GM19468 (cell line): ENCODE measurements around the gene D2HGDH.

Experiments used
- ATAC-seq: cut with Tn5 transposase; IDR thresholded peaks from one replicate; pipeline ENCODE4 v1.9.1; 2021; ENCODE audit warnings: mild to moderate bottlenecking, moderate library complexity, moderate number of reproducible peaks; ENCODE audit not compliant: unreplicated experiment; ENCODE audit errors: extremely low read depth

The D2HGDH gene

DNA sequence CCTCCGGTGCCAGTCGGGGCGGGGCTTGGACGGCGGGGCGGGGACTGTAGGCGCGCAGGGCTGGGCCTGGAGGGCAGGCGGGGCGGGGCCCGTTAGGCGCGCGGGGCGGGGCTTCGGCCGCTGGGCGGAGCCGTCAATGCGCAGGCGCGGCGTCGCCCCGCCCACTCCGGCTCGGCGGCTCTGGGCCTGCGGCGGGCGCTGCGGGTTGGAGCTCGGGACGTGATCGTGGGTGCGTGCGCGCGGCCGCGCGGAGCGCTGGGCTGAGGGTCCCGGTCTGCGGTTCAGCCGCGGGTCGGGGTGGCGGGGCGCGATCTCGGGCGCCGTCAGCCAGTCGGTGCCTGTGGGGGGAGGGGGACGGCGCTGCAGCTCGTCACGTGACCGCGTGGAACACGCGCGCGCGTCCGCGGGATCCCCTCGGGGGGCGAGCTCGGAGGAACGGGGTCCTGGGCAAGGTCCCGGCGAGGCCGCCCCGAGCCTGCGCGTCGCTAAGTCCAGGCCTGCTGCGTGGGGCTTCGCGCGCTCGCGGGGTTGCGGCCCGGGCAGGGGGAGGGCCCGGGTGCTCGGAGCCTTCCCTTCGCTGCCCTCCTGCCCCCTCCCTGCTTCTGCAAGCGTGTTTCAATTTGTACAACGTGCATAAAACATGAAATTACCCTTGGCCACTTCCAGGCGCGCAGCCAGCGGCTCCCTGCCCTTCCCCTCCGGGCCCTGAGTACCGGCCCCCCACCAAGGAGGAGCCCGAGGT lies at the start of gene D2HGDH:
TSS of gene D2HGDH (plus strand) at position 164 of the 742 bp plus-strand sequence. CDS start 595 bp downstream, outside the sequence.
- peak; percentile 33 for ATAC-seq

DNA sequence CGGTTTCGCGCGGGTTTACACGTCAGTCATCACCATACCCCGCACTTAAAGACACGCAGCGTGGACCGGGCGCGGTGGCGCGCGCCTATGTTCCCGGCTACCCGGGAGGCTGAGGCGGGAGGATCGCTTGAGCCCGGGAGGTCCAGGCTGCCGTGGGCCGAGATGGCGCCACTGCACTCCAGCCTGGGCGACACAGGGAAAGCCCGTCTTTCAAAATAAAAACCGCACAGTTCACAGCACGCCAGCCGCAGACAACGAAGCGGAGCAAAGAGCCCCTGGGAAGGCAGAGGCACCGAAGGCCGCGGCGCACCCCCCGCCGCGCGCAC lies 48.1 kb upstream of the D2HGDH start:
- no peak for ATAC-seq

DNA sequence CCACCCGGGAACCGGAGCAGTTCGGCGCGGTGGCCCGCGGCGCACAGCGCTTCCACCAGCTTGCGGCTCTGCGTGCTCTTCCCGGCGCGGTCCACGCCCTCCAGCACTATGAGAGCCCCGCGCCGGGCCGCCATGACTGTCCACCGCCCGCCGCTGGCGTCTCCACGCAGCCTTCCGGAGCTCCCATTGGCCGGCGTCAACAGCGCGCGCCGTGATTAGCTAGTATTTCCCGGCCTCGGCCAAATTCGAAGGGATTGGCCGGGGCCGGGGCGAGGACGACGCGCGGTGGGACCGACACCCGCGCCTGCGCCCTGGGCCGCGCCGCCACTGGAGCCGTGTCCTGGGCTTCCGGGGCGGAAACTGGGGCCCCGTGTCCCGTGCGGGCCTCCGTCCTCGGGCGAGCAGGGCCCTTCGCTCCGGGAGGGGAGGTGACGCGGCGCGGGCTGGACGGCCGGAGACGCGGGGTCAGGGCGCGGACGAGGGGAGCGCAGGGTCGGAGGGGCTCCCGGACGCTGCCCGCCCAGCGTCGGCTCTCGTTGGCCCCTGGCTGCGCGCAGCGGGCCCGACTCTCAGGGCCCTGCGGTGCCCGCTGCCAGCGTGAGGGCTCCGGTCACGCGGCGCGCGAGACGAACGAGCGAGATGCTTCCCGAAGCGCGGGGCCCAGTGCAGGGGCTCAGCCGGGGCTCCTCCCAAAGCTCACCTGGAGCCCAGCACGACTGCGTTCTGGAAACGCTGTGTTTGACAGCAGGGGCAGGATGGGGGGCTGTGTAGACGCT lies 47.6 kb upstream of the D2HGDH start, which contains the start of gene DTYMK:
TSS of gene DTYMK (minus strand) at position 166 of the 776 bp plus-strand sequence. CDS start at position 134, 32 bp downstream.
- peak; percentile 90 for ATAC-seq

DNA sequence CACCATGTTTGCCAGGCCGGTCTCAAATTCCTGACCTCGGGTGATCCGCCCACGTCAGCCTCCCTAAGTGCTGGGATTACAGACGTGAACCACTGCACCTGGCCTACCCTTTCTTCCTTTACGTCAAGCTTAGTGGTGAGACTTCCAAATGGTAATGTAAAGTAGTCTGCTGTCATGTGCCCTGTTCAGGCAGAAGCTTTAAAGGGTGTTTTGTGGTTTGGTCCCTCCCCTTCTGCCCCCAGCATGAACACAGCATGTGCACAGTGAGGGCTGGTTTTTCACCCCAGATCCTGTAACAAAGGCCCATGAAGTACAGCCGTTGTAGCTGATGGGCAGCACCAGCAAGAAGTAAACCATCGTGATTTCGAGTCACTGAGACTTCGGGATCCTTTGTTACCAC lies 45.1 kb upstream of the D2HGDH start:
- no peak for ATAC-seq

DNA sequence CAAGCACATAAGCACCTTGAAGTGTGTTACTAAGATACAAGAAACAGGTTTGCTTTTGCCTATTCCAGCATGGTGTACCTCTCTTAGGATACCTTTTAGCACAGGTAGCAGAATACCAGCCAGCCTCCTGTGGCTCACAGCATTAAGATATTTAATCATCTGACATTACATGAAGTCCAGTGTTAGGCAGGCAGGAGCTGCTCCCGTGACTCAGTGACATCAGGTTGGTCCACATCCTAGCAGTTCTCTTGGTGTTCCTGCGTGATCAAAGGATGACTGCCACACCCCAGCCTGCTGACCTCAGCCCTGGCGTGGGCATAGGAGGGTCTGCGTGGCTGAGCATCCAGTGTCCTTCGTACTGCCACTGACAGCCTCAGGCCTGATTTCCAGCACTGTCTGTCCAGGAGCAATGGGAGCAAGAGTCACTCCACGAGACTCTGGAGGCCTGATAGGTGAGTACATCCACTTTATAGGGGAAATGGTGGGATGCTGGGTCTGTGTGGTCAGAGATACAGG lies 44.2 kb upstream of the D2HGDH start:
- no peak for ATAC-seq

DNA sequence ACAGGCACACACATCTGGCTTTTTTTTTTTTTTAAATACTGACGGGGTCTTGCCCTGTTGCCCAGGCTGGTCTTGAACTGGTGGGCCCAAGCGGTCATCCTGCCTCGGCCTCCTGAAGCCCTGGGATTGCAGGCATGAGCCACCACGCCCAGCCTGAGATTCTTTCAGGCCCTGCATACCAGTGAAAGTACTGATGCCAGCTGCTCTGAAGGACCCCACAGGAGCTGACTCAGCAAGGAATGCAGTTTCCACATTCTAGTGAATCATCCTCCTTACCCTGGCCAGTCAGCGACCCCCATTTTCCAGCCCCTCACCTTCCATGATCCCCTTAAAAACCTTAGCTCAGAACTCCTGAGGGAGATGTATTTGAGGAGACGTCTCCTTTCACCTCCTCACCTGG lies 42.0 kb upstream of the D2HGDH start:
- no peak for ATAC-seq

DNA sequence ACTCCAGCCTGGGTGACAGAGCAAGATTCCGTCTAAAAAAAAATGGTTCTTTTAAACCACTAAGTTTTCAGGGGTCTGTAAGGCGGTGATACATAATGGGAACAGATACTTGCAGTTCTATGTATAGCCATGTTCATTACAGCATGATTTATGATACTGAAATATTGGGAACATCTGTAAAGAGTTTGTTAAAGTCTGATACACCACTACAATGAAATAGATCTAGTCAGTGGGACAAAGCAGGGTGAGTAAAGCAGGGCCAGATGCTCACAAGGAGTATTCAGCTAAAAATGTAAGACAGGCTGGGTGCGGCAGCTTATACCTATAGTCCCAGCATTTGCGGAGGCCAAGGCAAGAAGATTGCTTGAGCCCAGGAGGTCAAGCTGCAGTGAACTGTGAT lies 38.8 kb upstream of the D2HGDH start:
- no peak for ATAC-seq

DNA sequence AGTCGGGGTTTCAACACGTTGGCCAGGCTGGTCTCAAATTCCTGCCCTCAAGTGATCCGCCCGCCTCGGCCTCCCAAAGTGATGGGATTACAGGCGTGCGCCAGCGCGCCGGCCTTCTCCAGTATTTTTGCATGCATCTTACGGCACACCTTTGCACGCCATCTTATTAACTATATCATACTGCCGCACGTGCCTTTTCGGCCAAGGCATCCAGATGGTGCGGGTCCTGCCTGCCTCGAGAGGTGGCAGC lies 33.4 kb upstream of the D2HGDH start:
- peak; percentile 2 for ATAC-seq

DNA sequence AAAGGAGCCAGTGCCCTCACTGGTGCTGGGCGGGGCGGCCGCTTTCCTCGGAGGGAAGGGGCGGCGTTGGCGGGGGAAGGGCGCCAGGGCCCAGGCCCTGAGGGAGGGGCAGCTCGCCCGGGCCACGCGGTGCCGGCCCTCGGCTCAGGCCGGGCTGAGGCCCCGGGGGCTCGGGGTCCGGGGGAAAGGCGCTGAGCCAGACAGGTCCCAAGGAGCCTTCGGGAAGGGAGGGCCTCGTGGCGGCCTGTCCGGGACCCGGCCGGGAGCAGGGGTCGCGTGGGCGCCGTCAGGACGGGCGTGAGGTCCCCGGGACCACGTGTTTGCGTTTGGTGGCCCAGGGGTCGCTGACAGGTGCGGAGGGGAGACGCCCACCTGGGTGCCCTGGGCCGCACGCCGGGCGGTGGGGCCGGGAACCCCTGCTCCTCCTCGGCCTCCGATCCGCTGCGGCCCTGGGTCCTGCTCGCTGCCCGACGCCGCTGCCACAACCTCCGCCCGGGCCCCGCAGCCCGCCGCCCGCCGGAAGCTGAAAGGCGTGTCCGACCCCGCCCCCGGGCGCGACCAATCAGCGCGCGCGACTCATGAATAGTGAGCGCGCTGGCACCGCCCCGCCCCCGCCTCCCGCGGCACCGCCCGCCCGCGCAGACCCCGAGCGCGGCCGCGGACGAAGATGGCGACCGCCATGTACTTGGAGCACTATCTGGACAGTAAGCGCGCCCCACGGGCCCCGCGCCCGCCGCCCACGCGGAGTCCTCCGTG lies 32.9 kb upstream of the D2HGDH start, which contains the start of gene ING5:
TSS of gene ING5 (plus strand) at position 641 of the 756 bp plus-strand sequence. CDS start at position 668, 27 bp downstream.
- peak; percentile 41 for ATAC-seq

DNA sequence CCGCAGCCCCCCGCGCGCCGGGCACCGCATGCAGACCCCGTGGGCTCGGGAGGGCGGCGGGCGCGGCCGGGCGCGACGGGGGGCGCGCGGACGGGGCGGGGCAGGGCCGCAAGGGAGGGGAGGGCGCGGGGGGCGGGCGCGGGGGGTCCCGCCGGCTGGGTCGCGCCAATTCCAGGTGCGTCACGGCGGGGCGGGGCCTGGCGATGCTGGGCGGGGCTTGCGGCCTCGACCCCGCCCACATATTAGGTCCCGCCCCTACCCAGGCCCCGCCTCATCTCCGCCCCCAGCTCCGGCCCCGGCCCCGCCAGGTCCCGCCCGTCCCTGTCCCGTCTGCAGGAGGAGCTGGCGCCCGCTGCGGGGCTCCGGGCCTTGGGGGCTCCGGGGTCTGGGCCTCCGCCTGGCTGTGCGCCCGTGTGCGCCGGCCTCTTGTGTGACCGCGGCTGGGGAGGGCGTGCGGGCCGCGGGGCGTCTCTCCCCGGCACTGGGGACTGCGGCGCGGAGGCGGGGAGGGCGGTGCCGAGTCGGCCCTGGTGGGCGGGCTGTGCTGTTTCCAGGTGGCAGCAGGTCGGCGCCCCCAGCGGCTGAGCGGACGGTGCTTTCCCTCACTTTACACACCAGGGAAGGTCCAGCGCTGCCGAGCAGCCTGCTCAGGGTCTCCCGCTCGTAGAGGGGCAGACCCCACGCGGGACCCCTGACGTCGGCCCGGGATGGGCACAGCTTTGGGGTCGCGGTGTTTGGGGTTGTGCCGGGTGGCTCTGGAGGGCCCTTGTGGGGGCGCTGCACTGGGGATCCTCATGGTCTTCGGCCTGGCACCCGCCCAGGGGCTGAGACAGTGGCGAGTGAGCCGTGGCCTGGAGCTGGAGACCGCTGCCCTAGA lies 32.0 kb upstream of the D2HGDH start:
- ATAC-seq = peak; percentile 59

DNA sequence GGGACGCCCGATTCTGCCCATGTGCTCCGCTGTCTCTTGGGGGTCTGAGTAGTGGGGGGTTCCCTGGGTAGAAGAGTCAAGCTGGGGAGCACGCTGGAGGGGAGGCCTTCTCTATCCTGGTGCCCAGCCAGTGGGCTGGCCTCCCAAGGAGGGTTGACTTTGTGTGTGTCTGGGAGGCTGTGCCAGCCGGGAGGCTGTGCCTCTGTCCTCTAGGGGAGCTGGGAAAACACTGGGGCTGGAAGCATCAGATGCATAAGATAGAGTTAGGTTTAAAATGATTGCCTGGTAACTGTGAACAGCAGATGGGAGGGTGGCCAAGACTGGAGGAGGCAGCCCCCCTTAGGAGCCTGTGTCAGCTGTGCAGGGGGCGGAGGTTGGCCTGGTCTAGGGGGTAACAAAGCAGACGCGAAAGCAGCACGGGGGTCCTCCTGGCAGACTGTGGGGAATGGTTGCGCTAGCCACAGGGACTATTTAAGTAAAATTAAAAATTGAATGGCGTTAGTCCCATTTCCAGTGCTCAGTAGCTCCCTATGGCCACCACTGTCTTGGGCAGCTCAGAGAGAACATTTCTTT lies 31.3 kb upstream of the D2HGDH start:
- no peak for ATAC-seq

DNA sequence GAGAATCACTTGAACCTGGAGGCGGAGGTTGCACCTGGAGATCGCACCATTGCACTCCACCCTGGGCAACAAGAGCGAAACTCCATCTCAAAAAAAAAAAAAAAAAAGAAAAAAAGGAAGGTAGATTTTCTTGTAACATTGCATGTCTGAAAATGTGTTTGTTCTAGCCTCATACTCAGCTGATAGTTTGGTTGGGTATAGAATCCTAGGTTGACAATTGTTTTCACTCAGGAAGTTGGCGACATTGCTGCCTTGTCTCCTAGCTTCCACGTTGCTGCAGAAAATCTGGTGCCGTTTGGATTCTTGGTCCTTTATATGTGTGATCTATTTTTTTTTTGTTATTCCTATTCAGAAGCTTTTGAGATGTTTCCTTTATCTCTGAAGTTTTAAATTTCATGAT lies 27.9 kb upstream of the D2HGDH start:
- no peak for ATAC-seq

DNA sequence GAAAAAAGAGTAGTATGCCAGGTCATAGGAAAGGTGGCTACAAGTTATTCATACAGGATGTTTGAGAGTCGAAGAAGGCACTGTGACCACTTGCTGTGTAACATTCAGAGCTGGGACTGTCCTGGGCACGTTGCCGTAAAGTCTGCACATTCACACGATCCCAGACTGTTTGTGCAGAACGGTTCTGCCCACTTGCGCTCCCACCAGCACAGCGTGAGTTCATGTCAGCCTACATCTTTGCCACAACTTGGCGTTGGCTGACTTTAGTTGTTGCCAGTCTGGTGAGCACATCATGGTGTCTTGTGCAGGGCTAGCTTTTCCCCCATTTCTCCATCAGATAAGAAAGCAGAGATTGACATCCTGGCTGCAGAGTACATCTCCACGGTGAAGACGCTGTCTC lies 25.6 kb upstream of the D2HGDH start:
- ATAC-seq = no peak

DNA sequence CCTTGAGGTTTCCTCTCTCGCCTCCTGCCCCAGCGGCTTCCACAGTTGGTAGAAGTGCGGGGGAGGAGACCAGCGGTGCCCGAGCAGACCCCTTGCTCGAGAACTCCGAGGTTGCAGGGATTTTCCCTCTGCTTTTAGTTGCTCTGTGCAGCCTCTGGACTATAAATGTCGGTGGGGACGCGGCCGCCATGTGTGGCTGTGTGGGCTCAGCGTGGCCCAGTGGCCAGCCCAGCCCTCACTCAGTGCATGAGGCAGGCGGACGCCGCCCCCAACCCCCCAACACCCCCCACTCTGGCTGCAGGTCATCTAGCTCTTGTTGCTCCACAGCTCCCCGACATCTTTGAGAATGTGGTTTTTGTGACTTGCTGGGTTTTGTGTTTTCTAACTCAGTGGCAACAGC lies 15.3 kb upstream of the D2HGDH start:
- ATAC-seq = no peak

DNA sequence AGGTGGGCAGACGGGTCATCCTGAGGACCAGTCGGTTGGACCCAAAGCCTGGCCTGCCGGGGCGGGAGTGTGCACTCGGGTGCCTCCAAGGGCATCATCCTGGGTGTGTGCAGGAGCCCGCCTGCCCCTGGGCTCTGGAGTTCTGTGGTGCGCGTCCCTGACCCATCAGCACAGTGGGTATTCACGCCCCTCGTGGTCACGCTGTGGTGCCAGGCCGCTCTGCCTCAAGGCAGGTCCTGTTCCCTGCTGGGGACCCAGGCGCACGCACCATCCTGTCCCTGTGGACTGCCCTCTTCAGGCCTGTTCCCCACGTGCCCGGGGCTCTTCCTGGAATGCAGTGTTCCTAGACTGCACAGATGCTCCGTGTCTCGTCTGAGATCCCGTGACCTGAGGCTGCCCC lies 14.3 kb upstream of the D2HGDH start:
- no peak for ATAC-seq

DNA sequence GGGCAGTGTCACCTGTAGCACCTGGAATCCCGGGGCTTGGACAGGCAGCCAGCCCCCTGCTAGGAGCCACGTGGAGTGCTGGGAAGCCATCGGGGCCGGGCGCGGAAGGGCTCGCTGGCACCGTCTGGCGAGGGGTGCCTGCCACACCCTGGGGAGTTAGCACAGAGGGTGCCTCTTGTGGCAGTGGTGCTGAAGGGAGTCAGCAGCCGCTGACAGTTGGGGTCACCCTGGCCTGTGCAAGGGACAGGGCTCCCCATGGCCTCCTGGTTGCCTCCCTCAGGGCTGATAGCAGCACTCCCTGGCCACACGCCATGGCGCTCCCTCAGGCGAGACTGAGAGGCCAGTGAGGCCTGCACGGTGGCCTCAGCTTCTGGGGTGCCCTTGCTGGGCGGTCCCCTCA lies 13.9 kb upstream of the D2HGDH start:
- ATAC-seq = no peak

DNA sequence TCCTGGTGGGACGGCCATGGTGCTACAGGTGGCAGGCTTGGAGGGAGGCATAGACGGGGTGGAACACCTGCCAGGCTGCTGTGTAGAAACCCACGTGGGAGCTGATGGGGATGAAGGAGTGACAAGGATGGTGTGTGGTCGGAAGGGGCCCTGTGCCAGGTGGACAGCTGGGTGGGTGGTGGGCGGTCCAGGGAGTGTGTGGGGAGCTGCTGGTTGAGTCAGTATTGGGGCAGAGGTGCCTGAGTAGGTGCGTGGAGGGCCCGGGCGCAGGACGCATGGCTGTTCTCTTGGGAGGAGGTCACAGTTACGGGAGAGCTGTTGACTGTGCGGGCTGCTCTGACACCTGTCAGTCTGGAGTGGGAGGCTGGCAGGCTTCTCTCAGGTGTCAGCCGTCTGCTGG lies 12.6 kb upstream of the D2HGDH start:
- no peak for ATAC-seq

DNA sequence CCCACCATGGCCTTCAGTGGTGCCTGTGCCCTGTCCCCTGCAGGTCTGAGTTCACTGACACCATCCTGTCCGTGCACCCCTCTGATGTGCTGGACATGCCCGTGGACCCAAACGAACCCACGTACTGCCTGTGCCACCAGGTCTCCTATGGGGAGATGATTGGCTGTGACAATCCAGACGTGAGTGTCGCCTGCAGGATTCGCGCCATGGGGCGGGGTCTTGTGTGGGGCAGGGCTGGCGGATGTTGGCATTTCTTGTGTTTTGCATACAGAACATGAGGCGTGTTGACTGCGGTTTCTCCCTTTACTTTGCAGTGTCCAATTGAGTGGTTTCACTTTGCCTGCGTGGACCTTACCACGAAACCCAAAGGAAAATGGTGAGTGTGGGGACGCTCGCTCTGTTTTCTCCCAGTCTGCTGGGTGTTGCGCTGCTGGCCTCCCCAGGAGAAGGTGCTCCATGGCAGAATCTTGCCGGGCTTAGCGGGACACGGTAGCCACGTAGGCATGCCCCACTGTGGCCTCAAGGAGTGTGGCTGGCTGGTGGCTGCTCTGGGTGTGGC lies 11.5 kb upstream of the D2HGDH start:
- ATAC-seq = no peak

DNA sequence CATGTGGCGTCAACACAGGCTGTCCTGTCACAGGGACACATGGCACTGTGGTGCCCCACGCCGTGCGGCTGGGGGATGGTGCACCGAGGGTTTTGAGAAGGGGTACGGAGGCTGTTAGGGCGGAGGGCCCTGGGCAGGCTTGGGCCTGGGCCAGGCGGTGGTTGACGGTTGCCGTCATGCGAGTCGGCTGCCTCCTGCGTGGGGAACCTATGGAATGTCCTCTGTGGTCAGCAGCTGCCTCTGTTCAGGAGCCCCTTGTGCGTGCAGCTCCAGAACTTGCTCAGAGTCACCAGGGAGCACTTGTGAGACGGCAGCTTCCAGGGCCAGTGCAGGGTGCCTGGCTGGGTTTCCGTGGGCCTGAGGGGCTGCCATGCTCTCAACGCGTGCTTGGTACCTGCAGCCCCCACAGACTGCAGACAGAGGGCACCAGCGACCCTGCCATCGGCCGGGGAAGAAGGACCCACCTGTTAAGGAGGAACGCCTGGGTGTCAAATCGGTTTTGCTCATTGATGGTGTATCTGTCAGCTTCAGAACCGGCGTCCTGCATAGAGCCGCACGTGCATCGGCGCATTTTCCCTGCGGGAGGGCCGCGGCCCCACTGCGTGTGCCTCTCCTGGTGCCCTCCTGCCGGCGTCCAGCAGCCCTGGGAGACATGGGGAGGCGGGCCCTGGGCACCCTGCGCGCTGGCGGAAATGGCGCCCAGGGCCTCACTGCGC lies 10.0 kb upstream of the D2HGDH start:
- no peak for ATAC-seq
